NCI-H2227 (cell line): ENCODE results near the gene TFR2.

ENCODE experiments used
- DNase-seq: peaks from one replicate; lab custom pipeline; 2025; ENCODE audit not compliant: unreplicated experiment; lab: John Stamatoyannopoulos, UW

TFR2 gene

GRCh38 chr7:100613412-100614175, 27.8 kb downstream of the TFR2 start:
- DNase-seq, result no peak

DNA sequence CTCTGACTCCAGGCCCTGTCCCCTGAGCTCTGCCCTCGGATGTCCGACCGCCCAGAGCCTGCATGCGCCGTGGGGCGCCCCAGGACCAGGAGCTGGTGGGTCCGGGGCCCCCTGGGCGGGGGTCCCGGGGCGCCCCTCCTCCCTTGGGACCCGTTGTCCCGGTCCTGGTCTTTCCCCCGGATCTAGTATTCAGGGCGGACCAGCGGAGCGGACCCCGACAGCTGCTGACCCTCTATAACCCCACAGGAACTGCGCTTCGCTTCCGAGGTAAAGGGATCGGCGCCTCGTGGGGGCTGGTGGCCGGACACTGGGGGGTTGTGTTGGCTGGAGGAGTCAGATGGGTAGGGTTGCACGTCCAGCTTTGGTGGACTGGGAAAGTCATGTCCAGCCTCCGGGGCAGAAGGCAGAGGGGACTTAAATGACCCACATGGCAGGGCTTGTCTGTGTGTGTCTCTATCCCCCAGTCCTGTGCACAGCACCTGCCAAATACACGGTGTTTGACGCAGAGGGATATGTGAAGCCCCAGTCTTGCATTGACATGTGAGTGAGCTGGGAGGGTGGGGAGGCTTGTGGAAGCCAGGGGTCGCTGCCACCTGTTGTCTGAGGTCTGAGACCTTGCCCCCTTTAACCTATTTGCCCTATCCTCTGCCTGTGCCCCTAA, 28.5 kb downstream of the TFR2 start:
- peak; percentile 31 for DNase-seq

DNA sequence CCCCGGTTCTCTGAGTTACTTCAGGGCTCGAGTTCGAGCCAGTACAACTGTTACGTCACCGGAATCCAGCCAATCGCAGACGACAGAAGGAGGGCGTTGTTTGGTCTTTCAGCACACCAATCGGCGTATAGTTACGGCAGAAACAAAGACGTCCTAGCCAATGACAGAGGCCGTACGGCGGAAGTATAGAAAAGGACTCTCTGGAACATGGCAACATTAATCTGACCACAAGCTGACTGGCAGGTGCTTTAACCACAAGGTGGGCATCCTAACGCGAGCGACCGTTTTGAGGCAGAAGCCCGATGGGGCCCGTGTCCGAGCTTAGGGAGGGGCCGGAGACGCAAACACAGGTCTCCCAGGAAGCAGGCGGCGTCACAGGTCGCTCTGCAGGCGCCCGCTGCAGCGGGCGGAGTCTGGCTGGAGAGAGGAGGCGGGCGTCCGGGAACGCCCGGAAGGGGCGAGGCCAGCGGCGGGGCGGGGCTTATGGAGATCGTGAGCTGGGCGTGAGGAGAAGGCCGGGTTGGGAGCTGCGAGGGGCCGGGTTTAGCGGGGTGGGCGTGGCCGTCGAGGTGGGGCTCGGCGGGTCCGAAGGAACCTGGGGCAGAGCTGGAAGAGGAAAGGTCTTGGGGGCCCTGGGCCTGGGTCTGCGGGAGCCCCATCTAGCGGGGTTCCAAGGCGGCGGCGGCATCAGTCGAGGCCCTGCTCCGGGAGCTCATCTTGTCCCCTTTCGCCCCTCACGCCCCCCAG, 29.2 kb downstream of the TFR2 start, which contains the start of gene MOSPD3:
Gene MOSPD3 (plus strand): TSS at position 558 of the 747 bp plus-strand sequence. CDS start 252 bp downstream, outside the sequence.
- peak; percentile 100 for DNase-seq

- DNase-seq, result no peak
These were observed 31.4 kb downstream of the TFR2 start for GRCh38 chr7:100609958-100610357.

- no peak for DNase-seq
These were observed 34.2 kb downstream of the TFR2 start for GRCh38 chr7:100607111-100607510.

GRCh38 chr7:100606313-100606712, 35.0 kb downstream of the TFR2 start:
- no peak for DNase-seq

DNA sequence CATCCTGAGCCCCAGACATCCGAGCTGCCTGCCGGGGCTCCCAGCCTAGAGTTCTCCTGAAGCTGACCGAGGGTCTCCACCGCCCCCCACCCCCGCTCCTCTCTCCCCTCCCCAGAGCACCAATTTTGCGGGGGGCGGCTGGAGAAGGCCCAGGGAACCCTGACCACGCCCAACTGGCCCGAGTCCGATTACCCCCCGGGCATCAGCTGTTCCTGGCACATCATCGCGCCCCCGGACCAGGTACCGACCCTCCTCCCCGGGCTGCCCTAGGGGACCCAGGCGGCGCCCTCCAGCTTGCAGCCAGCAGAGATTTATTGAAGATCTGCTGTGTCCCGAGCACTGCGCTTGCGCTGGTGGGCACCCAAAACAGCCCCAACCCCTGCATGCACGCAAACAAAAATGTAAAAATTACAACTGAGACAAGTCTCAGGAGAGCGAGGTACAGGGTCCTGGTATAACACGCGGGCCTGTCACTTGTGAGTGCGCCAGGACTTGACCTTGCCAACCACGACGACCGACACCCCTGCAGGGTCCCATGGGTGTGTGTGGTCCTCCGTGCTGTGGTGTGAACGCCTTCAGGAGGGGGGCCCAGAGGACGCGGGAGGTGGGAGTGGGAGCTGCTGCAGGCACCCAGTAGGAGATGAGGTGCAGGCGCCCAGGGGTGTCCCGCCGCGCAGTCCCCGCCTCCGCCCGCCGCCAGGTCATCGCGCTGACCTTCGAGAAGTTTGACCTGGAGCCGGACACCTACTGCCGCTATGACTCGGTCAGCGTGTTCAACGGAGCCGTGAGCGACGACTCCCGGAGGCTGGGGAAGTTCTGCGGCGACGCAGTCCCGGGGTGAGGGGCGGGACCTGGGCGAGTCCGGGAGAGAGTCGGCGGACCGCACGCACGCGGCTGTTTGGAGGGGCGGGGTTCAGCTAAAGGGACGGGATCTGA, 36.1 kb downstream of the TFR2 start:
- DNase-seq, result peak; percentile 20

GRCh38 chr7:100604028-100604975, 37.0 kb downstream of the TFR2 start:
- peak; percentile 77 for DNase-seq

DNA sequence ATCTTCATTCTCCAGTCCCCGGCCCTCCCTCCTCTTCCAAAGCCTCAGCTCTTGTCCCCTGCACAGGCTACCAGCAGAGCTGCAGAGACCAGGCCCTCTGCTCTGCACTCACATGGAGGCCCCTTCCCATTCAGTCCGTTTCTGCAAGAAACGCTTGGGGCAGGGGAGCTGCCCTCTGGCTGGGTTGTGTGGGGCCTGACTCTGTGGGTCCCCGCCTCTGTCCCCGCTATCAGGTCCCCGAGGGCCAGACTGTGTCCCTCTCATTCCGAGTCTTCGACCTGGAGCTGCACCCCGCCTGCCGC, 37.7 kb downstream of the TFR2 start:
- DNase-seq, result peak; percentile 55

DNA sequence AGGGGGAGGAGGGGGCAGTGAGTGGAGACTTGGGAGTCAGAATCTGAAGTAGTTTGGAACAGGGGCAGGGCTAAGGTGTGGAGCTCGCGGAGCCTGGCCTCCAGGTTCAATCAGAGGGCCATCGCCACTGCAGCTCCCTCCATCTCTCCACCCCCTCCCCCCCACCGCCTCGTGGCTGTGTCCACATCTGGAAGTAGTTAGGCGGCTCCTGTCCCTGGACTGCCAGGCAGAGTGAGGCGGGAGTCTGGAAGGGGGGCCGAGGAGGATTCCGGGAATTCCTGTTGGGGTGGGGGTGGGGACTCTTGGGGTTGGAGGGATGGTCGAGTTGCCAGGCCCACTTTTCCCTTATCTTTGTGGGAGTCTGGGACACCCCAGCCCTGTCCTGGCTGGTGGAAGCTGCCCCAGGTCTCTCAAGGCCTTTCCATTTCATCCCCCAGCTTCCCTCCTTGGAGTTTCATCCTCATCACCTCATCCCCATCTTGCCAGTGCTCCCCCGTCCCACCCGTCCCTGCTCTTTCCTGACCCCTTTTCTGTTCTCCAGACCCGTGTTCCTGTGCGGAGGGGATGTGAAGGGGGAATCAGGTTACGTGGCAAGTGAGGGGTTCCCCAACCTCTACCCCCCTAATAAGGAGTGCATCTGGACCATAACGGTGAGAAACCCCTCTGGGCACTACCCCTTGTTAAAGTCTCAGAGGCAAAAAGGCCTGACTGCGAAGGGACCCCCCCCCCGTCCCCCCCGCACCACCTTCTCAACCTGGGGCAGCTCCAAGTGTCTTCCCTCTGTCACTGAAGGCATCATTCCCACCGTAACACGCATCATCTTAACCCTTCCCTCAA, 38.2 kb downstream of the TFR2 start:
- DNase-seq, result peak; percentile 34

GRCh38 chr7:100600730-100601038, 40.7 kb downstream of the TFR2 start:
- DNase-seq, result no peak

DNA sequence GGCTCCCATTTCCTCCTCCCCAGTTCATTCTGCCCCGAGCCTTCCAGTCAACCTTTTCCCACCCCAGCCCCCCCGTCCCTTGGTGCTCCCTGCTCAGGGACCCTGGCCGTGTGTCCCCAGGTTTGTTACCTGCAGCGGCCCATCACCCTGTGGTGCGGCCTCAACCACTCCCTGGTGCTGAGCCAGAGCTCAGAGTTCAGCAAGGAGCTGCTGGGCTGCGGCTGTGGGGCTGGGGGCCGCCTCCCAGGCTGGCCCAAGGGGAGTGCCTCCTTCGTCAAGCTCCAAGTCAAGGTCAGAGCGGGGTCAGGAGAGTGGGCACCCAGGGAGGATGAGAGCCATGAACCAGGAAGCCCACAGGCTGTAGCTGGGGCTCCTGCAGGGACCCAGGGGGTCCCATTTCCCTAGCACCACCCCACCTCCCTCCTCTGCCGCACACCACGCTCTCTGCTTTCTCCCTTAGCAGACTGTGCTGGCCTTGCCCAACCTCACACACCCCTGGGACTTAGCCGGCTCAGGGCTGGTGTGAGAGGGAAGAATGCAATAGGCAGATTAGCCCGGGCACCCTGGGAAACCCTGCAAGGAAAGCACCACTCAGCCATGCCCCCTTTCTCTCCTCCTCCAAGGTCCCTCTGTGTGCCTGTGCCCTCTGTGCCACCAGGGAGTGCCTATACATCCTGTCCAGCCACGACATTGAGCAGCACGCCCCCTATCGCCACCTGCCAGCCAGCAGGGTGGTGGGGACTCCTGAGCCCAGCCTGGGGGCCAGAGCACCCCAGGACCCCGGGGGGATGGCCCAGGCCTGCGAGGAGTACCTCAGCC, 41.2 kb downstream of the TFR2 start:
- no peak for DNase-seq

GRCh38 chr7:100598425-100598824, 42.9 kb downstream of the TFR2 start:
- no peak for DNase-seq

DNA sequence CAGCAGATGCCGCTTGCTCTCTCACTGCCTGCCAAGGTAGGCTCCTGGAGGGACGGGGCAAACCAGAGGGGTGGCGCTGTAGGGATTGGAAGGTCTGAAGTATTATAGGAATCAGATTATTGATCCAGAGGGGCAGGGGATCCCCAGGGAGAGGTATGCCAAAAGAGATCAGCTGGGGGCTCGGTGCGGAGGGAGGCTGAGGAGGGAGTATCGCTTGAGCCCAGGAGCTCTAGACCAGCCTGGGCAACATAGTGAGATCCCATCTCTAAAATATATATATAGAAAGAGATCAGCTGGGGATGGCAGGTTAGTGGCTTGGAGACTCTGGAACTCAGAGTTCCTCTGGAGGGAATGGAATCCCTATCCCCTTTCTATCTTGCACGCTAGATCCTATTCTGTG, 46.2 kb downstream of the TFR2 start:
- no peak for DNase-seq

- DNase-seq, result no peak
These were observed 49.8 kb downstream of the TFR2 start for GRCh38 chr7:100591596-100591995.

- no peak for DNase-seq
These were observed 51.1 kb downstream of the TFR2 start for GRCh38 chr7:100590077-100590737.

- DNase-seq, result no peak
These were observed 51.9 kb downstream of the TFR2 start for GRCh38 chr7:100589341-100589947.
